H1 (cell line): ENCODE results near the gene MAPK4. TPM values are rescaled to one million over a fixed set of nuclear protein-coding genes. Genes with fewer than 3 reads are reported as not detected.

Experiments
- CTCF ChIA-PET: fragments of 300-600 bp; sonication (Branson Sonifier 250); formaldehyde crosslinking; loops from one replicate; lab custom pipeline; 2021; ENCODE audit not compliant: partially characterized antibody; lab: Charles Lee
- POLR2A ChIA-PET: fragments of 300-600 bp; sonication (Branson Sonifier 250); formaldehyde crosslinking; loops from one replicate; lab custom pipeline; 2021; ENCODE audit warnings: inconsistent platforms; ENCODE audit not compliant: partially characterized antibody; lab: Charles Lee
- DNase-seq, 2 experiments: peaks; one replicate each; pipeline versions ENCODE4 v3.0.0 to v3.0.0-alpha.2; 2010 to 2022; ENCODE audit warnings: low spot score in 2 of 2, low read depth in 1 of 2, mixed read lengths in 1 of 2
- FAIRE-seq: peaks from 2 replicates; lab custom pipeline; 2011; peaks lifted over from hg19 to GRCh38; lab: Jason Lieb, UNC
- H2AFZ ChIP-seq: 2 replicates; pipeline ENCODE4 v1.8.1; 2012; ENCODE audit warnings: low read length, inconsistent platforms
- H2AK5ac ChIP-seq: 2 replicates; pipeline ENCODE4 v1.6.1; 2013; ENCODE audit warnings: low read depth, low read length
- H2BK120ac ChIP-seq: replicated peaks from 2 replicates; pipeline ENCODE3; 2013; ENCODE audit warnings: low read depth, low read length, inconsistent platforms
- H2BK12ac ChIP-seq: 2 replicates; pipeline ENCODE4 v1.6.1; 2013; ENCODE audit warnings: low read depth, low read length
- H2BK15ac ChIP-seq: 2 replicates; pipeline ENCODE4 v1.6.1; 2013; ENCODE audit warnings: low read length
- H2BK20ac ChIP-seq: 2 replicates; pipeline ENCODE4 v1.6.1; 2013; ENCODE audit warnings: low read length
- H2BK5ac ChIP-seq: 2 replicates; pipeline ENCODE4 v1.6.1; 2013; ENCODE audit warnings: low read depth, low read length
- H3K14ac ChIP-seq: 2 replicates; pipeline ENCODE4 v1.6.1; 2013; ENCODE audit warnings: inconsistent platforms; ENCODE audit not compliant: insufficient read length
- H3K18ac ChIP-seq: 2 replicates; pipeline ENCODE4 v1.6.1; 2013; ENCODE audit warnings: low read length; ENCODE audit errors: extremely low read depth
- H3K23ac ChIP-seq: 2 replicates; pipeline ENCODE4 v1.6.1; 2013; ENCODE audit warnings: inconsistent platforms; ENCODE audit not compliant: insufficient read length
- H3K23me2 ChIP-seq: 2 replicates; pipeline ENCODE4 v1.6.1; 2013; ENCODE audit warnings: low read depth, low read length
- H3K27ac ChIP-seq: 2 replicates; pipeline ENCODE4 v1.6.1; 2011; ENCODE audit warnings: low read depth, low read length, inconsistent platforms
- H3K27me3 ChIP-seq, 4 experiments: replicated peaks in 1 of 4; 1 replicate in 1 of 4; 2 replicates in 3 of 4; pipeline versions ENCODE4 v1.6.1 to v1.8.1; 2011 to 2013; ENCODE audit warnings: low read length in 3 of 4, mild to moderate bottlenecking in 3 of 4, inconsistent platforms in 2 of 4, mixed read lengths in 2 of 4, moderate library complexity in 1 of 4; ENCODE audit not compliant: control insufficient read depth in 3 of 4, insufficient read depth in 3 of 4; ENCODE audit errors: extremely low read depth in 1 of 4
- H3K36me3 ChIP-seq, 4 experiments: 2 replicates each; pipeline versions ENCODE4 v1.6.1 to v1.8.1; 2011 to 2013; ENCODE audit warnings: mild to moderate bottlenecking in 4 of 4, low read length in 3 of 4, moderate library complexity in 2 of 4, control low read depth in 1 of 4, inconsistent platforms in 1 of 4; ENCODE audit not compliant: insufficient read depth in 4 of 4, control insufficient read depth in 2 of 4
- H3K4ac ChIP-seq: replicated peaks from 2 replicates; pipeline ENCODE3; 2013; ENCODE audit warnings: low read length, low read depth, mixed read lengths, inconsistent platforms; ENCODE audit not compliant: insufficient read length
- H3K4me1 ChIP-seq, 4 experiments: replicated peaks in 1 of 4; 1 replicate in 1 of 4; 2 replicates in 3 of 4; pipeline versions ENCODE4 v1.6.1 to v1.8.1; 2011 to 2013; ENCODE audit warnings: low read length in 3 of 4, inconsistent platforms in 2 of 4, mixed read lengths in 1 of 4; ENCODE audit not compliant: insufficient read depth in 4 of 4, control insufficient read depth in 3 of 4
- H3K4me2 ChIP-seq, 2 experiments: 2 replicates each; pipeline versions ENCODE4 v1.6.1 to v1.8.1; 2011 to 2013; ENCODE audit warnings: low read depth in 2 of 2, low read length in 2 of 2, control low read depth in 1 of 2, inconsistent platforms in 1 of 2, mild to moderate bottlenecking in 1 of 2; ENCODE audit not compliant: insufficient read depth in 1 of 2
- H3K4me3 ChIP-seq, 4 experiments: fragments of 200-600, 300-600 bp in 1 of 4; sonication (generic), shearing (Covaris generic), sonication (Bioruptor Twin) in 1 of 4; 2 replicates each; pipeline versions ENCODE4 v1.5.1 to v1.8.1; 2011 to 2016; ENCODE audit warnings: low read length in 4 of 4, low read depth in 3 of 4, control low read depth in 2 of 4, inconsistent platforms in 2 of 4, mild to moderate bottlenecking in 2 of 4, mixed read lengths in 1 of 4, moderate library complexity in 1 of 4; ENCODE audit not compliant: insufficient read depth in 2 of 4; ENCODE audit errors: extremely low read depth in 1 of 4
- H3K56ac ChIP-seq: replicated peaks from 2 replicates; pipeline ENCODE3; 2013; ENCODE audit warnings: low read depth, mild to moderate bottlenecking, mixed read lengths, low read length, inconsistent platforms; ENCODE audit not compliant: insufficient read length
- H3K79me1 ChIP-seq: 2 replicates; pipeline ENCODE4 v1.6.1; 2013; ENCODE audit warnings: low read depth, low read length, control low read depth
- H3K79me2 ChIP-seq, 2 experiments: 2 replicates each; pipeline versions ENCODE4 v1.6.1 to v1.8.1; 2012 to 2013; ENCODE audit warnings: low read length in 2 of 2, mild to moderate bottlenecking in 2 of 2, inconsistent platforms in 1 of 2; ENCODE audit not compliant: insufficient read depth in 2 of 2, control insufficient read depth in 1 of 2
- H3K9ac ChIP-seq, 4 experiments: replicated peaks in 1 of 4; 1 replicate in 1 of 4; 2 replicates in 3 of 4; pipeline versions ENCODE4 v1.6.1 to v1.8.1; 2011 to 2013; ENCODE audit warnings: low read depth in 3 of 4, low read length in 3 of 4, control low read depth in 2 of 4, mild to moderate bottlenecking in 2 of 4, moderate library complexity in 2 of 4, inconsistent platforms in 1 of 4; ENCODE audit errors: extremely low read depth in 1 of 4
- H3K9me3 ChIP-seq, 2 experiments: 2 replicates each; pipeline versions ENCODE4 v1.6.1 to v1.8.1; 2012 to 2013; ENCODE audit warnings: mild to moderate bottlenecking in 2 of 2, moderate library complexity in 2 of 2, control low read depth in 1 of 2, inconsistent platforms in 1 of 2, low read depth in 1 of 2, low read length in 1 of 2, mixed read lengths in 1 of 2; ENCODE audit not compliant: insufficient read depth in 2 of 2
- H4K20me1 ChIP-seq, 2 experiments: replicated peaks in 1 of 2; 2 replicates each; pipeline versions ENCODE3 to v1.8.1; 2011 to 2013; ENCODE audit warnings: inconsistent platforms in 2 of 2, low read length in 2 of 2, mild to moderate bottlenecking in 1 of 2; ENCODE audit not compliant: insufficient read depth in 2 of 2, control insufficient read depth in 1 of 2
- H4K5ac ChIP-seq: 2 replicates; pipeline ENCODE4 v1.6.1; 2013; ENCODE audit warnings: low read length, low read depth, mixed read lengths, inconsistent platforms; ENCODE audit not compliant: insufficient read length
- H4K8ac ChIP-seq: 2 replicates; pipeline ENCODE4 v1.8.0; 2013; ENCODE audit warnings: mild to moderate bottlenecking, moderate library complexity, low read length, inconsistent platforms; ENCODE audit not compliant: insufficient read depth; ENCODE audit errors: extremely low read depth
- H4K91ac ChIP-seq: replicated peaks from 2 replicates; pipeline ENCODE3; 2013; ENCODE audit warnings: low read length, mixed read lengths, inconsistent platforms; ENCODE audit not compliant: insufficient read length
- ASH2L ChIP-seq: fragments of 200-600, 300-600 bp; sonication (generic); IDR thresholded peaks from one replicate; pipeline ENCODE4 v1.7.1; 2017; ENCODE audit warnings: low read length
- BACH1 ChIP-seq: IDR thresholded peaks from 2 replicates; pipeline ENCODE4 v1.6.1; 2012; ENCODE audit warnings: low read length, improper control_type of control experiment
- GABPA ChIP-seq: IDR thresholded peaks from 2 replicates; pipeline ENCODE4 v1.6.1; 2011; ENCODE audit warnings: mild to moderate bottlenecking, low read length, moderate library complexity, borderline replicate concordance; ENCODE audit not compliant: insufficient read depth
- GTF2F1 ChIP-seq: IDR thresholded peaks from 2 replicates; pipeline ENCODE4 v1.6.1; 2012; ENCODE audit warnings: low read depth, low read length, improper control_type of control experiment, borderline replicate concordance
- RAD21 ChIP-seq, 2 experiments: IDR thresholded peaks in 1 of 2; conservative IDR thresholded peaks in 1 of 2; 2 replicates each; pipeline ENCODE4 v1.6.1; 2011; ENCODE audit warnings: low read depth in 2 of 2, low read length in 2 of 2, improper control_type of control experiment in 1 of 2, inconsistent platforms in 1 of 2, mild to moderate bottlenecking in 1 of 2, moderate library complexity in 1 of 2
- SUZ12 ChIP-seq: fragments of 200-600 bp; sonication (generic); IDR thresholded peaks from 2 replicates; pipeline ENCODE4 v1.6.1; 2012; ENCODE audit warnings: mild to moderate bottlenecking, inconsistent platforms, low read length, moderate library complexity, mixed read lengths
- TAF7 ChIP-seq: optimal IDR thresholded peaks from 2 replicates; pipeline ENCODE3; 2011; ENCODE audit warnings: low read depth, mild to moderate bottlenecking, inconsistent platforms, low read length, moderate library complexity, borderline replicate concordance
- TCF12 ChIP-seq: IDR thresholded peaks from 2 replicates; pipeline ENCODE4 v1.6.1; 2011; ENCODE audit warnings: low read depth, mild to moderate bottlenecking, low read length
- WGBS, 2 experiments: shearing (Covaris generic) in 1 of 2; methylation state at CpG; one replicate each; pipeline versions ENCODE4 v1.1.6 to v1.1.7; 2013 to 2015; ENCODE audit warnings: low lambda C conversion rate in 2 of 2, mixed read lengths in 2 of 2, inconsistent platforms in 1 of 2, low coverage in 1 of 2, missing lambda C conversion rate in 1 of 2; ENCODE audit not compliant: insufficient replicate concordance in 2 of 2, insufficient coverage in 1 of 2, insufficient read length in 1 of 2; ENCODE audit errors: extremely low coverage in 1 of 2, missing lambda C conversion rate in 1 of 2; 5-methylcytosine and 5-hydroxymethylcytosine counted together
- polyA plus RNA-seq, 7 experiments: library from polyadenylated mRNA; depleted of rRNA in 3 of 7; stranded (reverse) in 5 of 7; unstranded in 2 of 7; fragments of >200 nt in 5 of 7; fragments of 200-250 nt in 2 of 7; gene quantifications; 1 replicate in 5 of 7; 2 replicates in 1 of 7; 4 replicates in 1 of 7; pipeline versions ENCODE4 v1.2.1 to v1.2.3, GENCODE V29; 2011 to 2013; ENCODE audit warnings: missing spikeins in 2 of 7, mixed read lengths in 2 of 7
- total RNA-seq: library from RNA; stranded (reverse); fragmentation: NEBNext Ultra II Directional; extraction: Animal tissue kit (Norgen Biotek cat#: 25700); gene quantifications from 2 replicates; pipeline ENCODE4 v1.2.1, GENCODE V29; 2021

MAPK4 gene
- total and polyA plus RNA-seq, 2 of the 8 experiments (the other 6 are each of a cell fraction or from before 2014, with no cell fraction given), result 3.2 to 3.7 TPM

GRCh38 chr18:50616484-50617048 is 56.7 kb downstream of the MAPK4 start:
- ChIA-PET POLR2A (no interaction called here), CTCF (interaction anchor here (0.7 kb wide), 1 partner anchor 29 kb away, joined by 3 read pairs; no protein-coding TSS in a partner anchor)
- Histone ChIP-seq H4K5ac (no peak overlapping the region), H3K9me3 (peaks cover 7% of the 10 kb centered on the region in 2 experiments; a peak in 1 of 4 replicates), H3K27me3 (no peaks in the 10 kb centered on the region), H4K20me1 (no peaks in the 10 kb centered on the region), H3K18ac (no peak overlapping the region), H3K9ac (no peak overlapping the region), H4K91ac (no peak overlapping the region), H3K79me1 (no peaks in the 10 kb centered on the region), H4K8ac (no peak overlapping the region), H3K79me2 (no peaks in the 10 kb centered on the region), H3K27ac (no peak overlapping the region), H3K56ac (no peak overlapping the region), H2AFZ (no peak overlapping the region), H2BK20ac (no peak overlapping the region), H3K4ac (no peak overlapping the region)
- TF ChIP-seq TCF12, result no peak
- TF ChIP-seq GTF2F1, result no peak
- no peak for TF ChIP-seq GABPA
- no peak for TF ChIP-seq TAF7
- no peak for TF ChIP-seq SUZ12
- no peak for TF ChIP-seq RAD21 (IDR thresholded peaks at IDR 0.05 in 1 of 2, conservative IDR thresholded peaks at IDR 0.05 in 1 of 2; ENCODE audit: low read depth in 2 of 2, low read length in 2 of 2)
- no peak for TF ChIP-seq BACH1
- no peak for TF ChIP-seq ASH2L
- TF ChIP-seq, all 59 proteins: peak for 0
- Histone ChIP-seq H2BK15ac (no peak overlapping the region), H3K14ac (no peak overlapping the region), H3K4me3 (no peak overlapping the region), H3K23ac (no peak overlapping the region), H3K4me1 (no peaks in the 10 kb centered on the region), H2BK12ac (no peak overlapping the region), H3K4me2 (no peak overlapping the region), H3K23me2 (no peaks in the 10 kb centered on the region), H2BK120ac (no peak overlapping the region), H3K36me3 (no peaks in the 10 kb centered on the region), H2AK5ac (no peak overlapping the region), H2BK5ac (no peak overlapping the region)
- 90% methylated on average over 5 of the region's 5 CpGs; no CpG with 5 or more reads in 1 of the 2 experiments for WGBS, 2 experiments
- DNase-seq, result no peak
- no peak for FAIRE-seq
